ENCODE measurements around the gene ILKAP.

- TF ChIP-seq CTCF (conservative IDR thresholded peaks at IDR 0.05; ENCODE audit: low read depth, low read length) (no peak), RFX5 (IDR thresholded peaks at IDR 0.05; ENCODE audit: low read depth, low read length) (no peak), POLR2A (IDR thresholded peaks at IDR 0.05; ENCODE audit: low read depth, low read length) (peak; percentile 14; the same call in 1 of the 2 replicates), RAD21 (IDR thresholded peaks at IDR 0.05; ENCODE audit: low read length) (no peak), MAZ (IDR thresholded peaks at IDR 0.05; ENCODE audit: borderline replicate concordance, low read depth, low read length) (no peak), MAFK (IDR thresholded peaks at IDR 0.05; ENCODE audit: low read depth, low read length) (no peak)
Measured at GRCh38 chr2:238168196-238169047, 35.1 kb downstream of the ILKAP start.
